HEK293 (cell line): ENCODE measurements around the gene DUSP2.

ENCODE experiments used
- CTCF ChIA-PET: fragments of 350-600 bp; formaldehyde crosslinking; extraction: SDS; loops from one replicate; lab custom pipeline; 2021; ENCODE audit warnings: antibody characterized with exemption; lab: Yijun Ruan, JAX
- POLR2A ChIA-PET: fragments of 300-600 bp; formaldehyde crosslinking; extraction: SDS; loops from one replicate; lab custom pipeline; 2020; ENCODE audit warnings: antibody characterized with exemption, inconsistent platforms; lab: Yijun Ruan, JAX
- H3K27ac ChIP-seq: fragments of 200-500 bp; sonication (Bioruptor generic); 2 replicates; pipeline ENCODE4 v1.5.1; 2014; ENCODE audit warnings: low read depth, low read length, control low read depth, inconsistent platforms; ENCODE audit errors: extremely low read depth
- H3K36me3 ChIP-seq, 2 experiments: fragments of 200-500 bp in 1 of 2; sonication (Bioruptor generic) in 1 of 2; 1 replicate in 1 of 2; 2 replicates in 1 of 2; pipeline ENCODE4 v1.5.1; 2014 to 2017; ENCODE audit warnings: inconsistent platforms in 2 of 2, low read length in 2 of 2; ENCODE audit not compliant: control insufficient read depth in 2 of 2, insufficient read depth in 1 of 2
- H3K4me1 ChIP-seq: fragments of 200-500 bp; sonication (Bioruptor generic); 2 replicates; pipeline ENCODE4 v1.5.1; 2014; ENCODE audit warnings: mild to moderate bottlenecking, low read length, inconsistent platforms; ENCODE audit not compliant: control insufficient read depth, insufficient read depth
- H3K4me3 ChIP-seq: 2 replicates; pipeline ENCODE4 v1.5.1; 2011; ENCODE audit warnings: low read depth, mild to moderate bottlenecking, control low read depth, low read length, moderate library complexity
- H3K9me3 ChIP-seq: fragments of 200-500 bp; sonication (Bioruptor generic); 2 replicates; pipeline ENCODE4 v1.5.1; 2014; ENCODE audit warnings: low read depth, low read length, inconsistent platforms; ENCODE audit not compliant: control insufficient read depth, insufficient read depth
- PRDM4 ChIP-seq: fragments of 450-650 bp; formaldehyde crosslinking; IDR thresholded peaks from 2 replicates; pipeline ENCODE4 v1.5.1; 2017; ENCODE audit warnings: missing biosample characterization, missing genetic modification characterization
- TRIM28 ChIP-seq: IDR thresholded peaks from 2 replicates; pipeline ENCODE4 v1.6.1; 2011; ENCODE audit warnings: low read length, control low read depth, borderline replicate concordance
- YY1 ChIP-seq: fragments of 450-650 bp; formaldehyde crosslinking; IDR thresholded peaks from 2 replicates; pipeline ENCODE4 v1.5.1; 2018; ENCODE audit warnings: missing biosample characterization, missing genetic modification characterization
- ZBTB7A ChIP-seq: fragments of 450-650 bp; formaldehyde crosslinking; IDR thresholded peaks from 2 replicates; pipeline ENCODE4 v1.5.1; 2016; ENCODE audit warnings: low read depth, missing biosample characterization, missing genetic modification characterization
- ZFHX2 ChIP-seq: fragments of 450-650 bp; formaldehyde crosslinking; conservative IDR thresholded peaks from 2 replicates; pipeline ENCODE4 v1.5.1; 2016; ENCODE audit warnings: missing biosample characterization, missing genetic modification characterization
- ZFP41 ChIP-seq: fragments of 450-650 bp; formaldehyde crosslinking; IDR thresholded peaks from 2 replicates; pipeline ENCODE4 v1.5.1; 2016; ENCODE audit warnings: missing biosample characterization, missing genetic modification characterization, borderline replicate concordance
- ZNF169 ChIP-seq: fragments of 450-650 bp; formaldehyde crosslinking; IDR thresholded peaks from 2 replicates; pipeline ENCODE4 v1.5.1; 2016; ENCODE audit warnings: missing biosample characterization, missing genetic modification characterization
- ZNF202 ChIP-seq: fragments of 450-650 bp; formaldehyde crosslinking; IDR thresholded peaks from 2 replicates; pipeline ENCODE4 v1.5.1; 2016; ENCODE audit warnings: missing biosample characterization, missing genetic modification characterization, borderline replicate concordance
- ZNF211 ChIP-seq: fragments of 450-650 bp; formaldehyde crosslinking; IDR thresholded peaks from 2 replicates; pipeline ENCODE4 v1.5.1; 2016; ENCODE audit warnings: low read depth, missing biosample characterization, missing genetic modification characterization
- ZNF266 ChIP-seq: fragments of 450-650 bp; formaldehyde crosslinking; IDR thresholded peaks from 2 replicates; pipeline ENCODE4 v1.5.1; 2016; ENCODE audit warnings: missing biosample characterization, missing genetic modification characterization, low read depth
- ZNF292 ChIP-seq: fragments of 450-650 bp; formaldehyde crosslinking; IDR thresholded peaks from 2 replicates; pipeline ENCODE4 v1.5.1; 2016; ENCODE audit warnings: low read depth, missing biosample characterization, missing genetic modification characterization, borderline replicate concordance
- ZNF354C ChIP-seq: fragments of 450-650 bp; formaldehyde crosslinking; IDR thresholded peaks from 2 replicates; pipeline ENCODE4 v1.5.1; 2016; ENCODE audit warnings: missing biosample characterization, missing genetic modification characterization, low read depth, borderline replicate concordance
- ZNF362 ChIP-seq: fragments of 450-650 bp; formaldehyde crosslinking; IDR thresholded peaks from 2 replicates; pipeline ENCODE4 v1.5.1; 2016; ENCODE audit warnings: missing biosample characterization, missing genetic modification characterization
- ZNF366 ChIP-seq: fragments of 450-650 bp; formaldehyde crosslinking; conservative IDR thresholded peaks from 2 replicates; pipeline ENCODE4 v1.5.1; 2016; ENCODE audit warnings: missing biosample characterization, missing genetic modification characterization
- ZNF391 ChIP-seq: fragments of 450-650 bp; formaldehyde crosslinking; IDR thresholded peaks from 2 replicates; pipeline ENCODE4 v1.5.1; 2016; ENCODE audit warnings: low read depth, missing biosample characterization, missing genetic modification characterization, borderline replicate concordance
- ZNF426 ChIP-seq: fragments of 450-650 bp; formaldehyde crosslinking; IDR thresholded peaks from 2 replicates; pipeline ENCODE4 v1.5.1; 2017; ENCODE audit warnings: missing biosample characterization, missing genetic modification characterization, mild to moderate bottlenecking, inconsistent platforms, moderate library complexity
- ZNF473 ChIP-seq: fragments of 450-650 bp; formaldehyde crosslinking; IDR thresholded peaks from 2 replicates; pipeline ENCODE4 v1.5.1; 2017; ENCODE audit warnings: missing biosample characterization, missing genetic modification characterization
- ZNF510 ChIP-seq: fragments of 450-650 bp; formaldehyde crosslinking; IDR thresholded peaks from 2 replicates; pipeline ENCODE4 v1.5.1; 2018; ENCODE audit warnings: mild to moderate bottlenecking, missing genetic modification characterization, missing biosample characterization; ENCODE audit not compliant: insufficient replicate concordance
- ZNF514 ChIP-seq: fragments of 450-650 bp; formaldehyde crosslinking; IDR thresholded peaks from 2 replicates; pipeline ENCODE4 v1.5.1; 2016; ENCODE audit warnings: missing biosample characterization, missing genetic modification characterization
- ZNF558 ChIP-seq: fragments of 450-650 bp; formaldehyde crosslinking; IDR thresholded peaks from 2 replicates; pipeline ENCODE4 v1.5.1; 2016; ENCODE audit warnings: missing biosample characterization, missing genetic modification characterization
- ZNF626 ChIP-seq: fragments of 450-650 bp; sonication (Bioruptor Pico); formaldehyde crosslinking; IDR thresholded peaks from 2 replicates; pipeline ENCODE4 v1.5.1; 2018; ENCODE audit warnings: missing biosample characterization, missing genetic modification characterization, inconsistent platforms
- ZNF639 ChIP-seq: fragments of 450-650 bp; formaldehyde crosslinking; IDR thresholded peaks from 2 replicates; pipeline ENCODE4 v1.5.1; 2016; ENCODE audit warnings: missing biosample characterization, missing genetic modification characterization
- ZNF704 ChIP-seq: fragments of 450-650 bp; formaldehyde crosslinking; IDR thresholded peaks from 2 replicates; pipeline ENCODE4 v1.5.1; 2016; ENCODE audit warnings: missing biosample characterization, missing genetic modification characterization
- ZNF791 ChIP-seq: fragments of 450-650 bp; formaldehyde crosslinking; IDR thresholded peaks from 2 replicates; pipeline ENCODE4 v1.5.1; 2016; ENCODE audit warnings: missing biosample characterization, missing genetic modification characterization
- TF ChIP-seq, protein P1 (sequence below): fragments of 450-650 bp; formaldehyde crosslinking; conservative IDR thresholded peaks from 2 replicates; pipeline ENCODE4 v1.5.1; 2016; ENCODE audit warnings: low read depth, missing biosample characterization, missing genetic modification characterization

Gene DUSP2

GRCh38 chr2:96184989-96185388 is 39.7 kb upstream of the DUSP2 start:
- H3K36me3 ChIP-seq: peaks cover 44 to 55% of the 10 kb centered on the region in 2 experiments
- ChIA-PET CTCF (interaction anchor here (1.4 kb wide), 1 partner anchor 11 kb away, joined by 5 read pairs; no protein-coding TSS in a partner anchor), POLR2A (no interaction called here)
- H3K27ac ChIP-seq: no peak overlapping the region
- no peaks in the 10 kb centered on the region for H3K9me3 ChIP-seq
- H3K4me1 ChIP-seq: no peaks in the 10 kb centered on the region
- no peak overlapping the region for H3K4me3 ChIP-seq
- TF ChIP-seq ZNF292 (tag by site-specific recombination) (no peak), ZNF391 (no peak), PRDM4 (tag by site-specific recombination) (no peak), ZNF704 (tag by site-specific recombination) (no peak), ZFHX2 (tag by site-specific recombination) (no peak), ZFP41 (tag by site-specific recombination) (no peak), ZNF362 (no peak), ZNF202 (tag by site-specific recombination) (no peak), ZNF639 (no peak), ZNF211 (no peak)
- TF ChIP-seq, protein P1, sequence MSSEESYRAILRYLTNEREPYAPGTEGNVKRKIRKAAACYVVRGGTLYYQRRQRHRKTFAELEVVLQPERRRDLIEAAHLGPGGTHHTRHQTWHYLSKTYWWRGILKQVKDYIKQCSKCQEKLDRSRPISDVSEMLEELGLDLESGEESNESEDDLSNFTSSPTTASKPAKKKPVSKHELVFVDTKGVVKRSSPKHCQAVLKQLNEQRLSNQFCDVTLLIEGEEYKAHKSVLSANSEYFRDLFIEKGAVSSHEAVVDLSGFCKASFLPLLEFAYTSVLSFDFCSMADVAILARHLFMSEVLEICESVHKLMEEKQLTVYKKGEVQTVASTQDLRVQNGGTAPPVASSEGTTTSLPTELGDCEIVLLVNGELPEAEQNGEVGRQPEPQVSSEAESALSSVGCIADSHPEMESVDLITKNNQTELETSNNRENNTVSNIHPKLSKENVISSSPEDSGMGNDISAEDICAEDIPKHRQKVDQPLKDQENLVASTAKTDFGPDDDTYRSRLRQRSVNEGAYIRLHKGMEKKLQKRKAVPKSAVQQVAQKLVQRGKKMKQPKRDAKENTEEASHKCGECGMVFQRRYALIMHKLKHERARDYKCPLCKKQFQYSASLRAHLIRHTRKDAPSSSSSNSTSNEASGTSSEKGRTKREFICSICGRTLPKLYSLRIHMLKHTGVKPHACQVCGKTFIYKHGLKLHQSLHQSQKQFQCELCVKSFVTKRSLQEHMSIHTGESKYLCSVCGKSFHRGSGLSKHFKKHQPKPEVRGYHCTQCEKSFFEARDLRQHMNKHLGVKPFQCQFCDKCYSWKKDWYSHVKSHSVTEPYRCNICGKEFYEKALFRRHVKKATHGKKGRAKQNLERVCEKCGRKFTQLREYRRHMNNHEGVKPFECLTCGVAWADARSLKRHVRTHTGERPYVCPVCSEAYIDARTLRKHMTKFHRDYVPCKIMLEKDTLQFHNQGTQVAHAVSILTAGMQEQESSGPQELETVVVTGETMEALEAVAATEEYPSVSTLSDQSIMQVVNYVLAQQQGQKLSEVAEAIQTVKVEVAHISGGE (tag by site-specific recombination): no peak

- H3K9me3 ChIP-seq: no peaks in the 10 kb centered on the region
- H3K4me3 ChIP-seq: no peak overlapping the region
- H3K4me1 ChIP-seq: peaks cover 2% of the 10 kb centered on the region; the same call in 1 of the 2 replicates
- H3K36me3 ChIP-seq: peaks cover 39 to 47% of the 10 kb centered on the region in 2 experiments
- ChIA-PET POLR2A (no interaction called here), CTCF (no interaction called here)
- H3K27ac ChIP-seq: no peak overlapping the region
- no peak for TF ChIP-seq ZNF354C
- no peak for TF ChIP-seq ZNF514
- TF ChIP-seq ZNF791 (tag by site-specific recombination): no peak
- TF ChIP-seq ZNF266 (tag by site-specific recombination): no peak
- TF ChIP-seq ZNF626 (tag by site-specific recombination): no peak
- no peak for TF ChIP-seq ZNF510 (tag by site-specific recombination)
- no peak for TF ChIP-seq ZNF558
- no peak for TF ChIP-seq YY1 (tag by site-specific recombination)
- TF ChIP-seq ZNF169 (tag by site-specific recombination): no peak
- no peak for TF ChIP-seq ZBTB7A (tag by site-specific recombination)
- no peak for TF ChIP-seq TRIM28
- no peak for TF ChIP-seq ZNF366 (tag by site-specific recombination)
- TF ChIP-seq ZNF473: no peak
- TF ChIP-seq ZNF426 (tag by site-specific recombination): no peak
Observed at GRCh38 chr2:96184188-96184587, 38.9 kb upstream of the DUSP2 start.
